GM10266 (cell line): ENCODE results near the gene AGBL1.

Source experiments
- DNase-seq: peaks from one replicate; pipeline ENCODE4 v3.0.0; 2012; ENCODE audit errors: extremely low spot score
- CTCF ChIP-seq: IDR thresholded peaks from 2 replicates; pipeline ENCODE4 v1.5.1; 2012; ENCODE audit warnings: mild to moderate bottlenecking, low read depth; ENCODE audit not compliant: control insufficient read depth, insufficient read depth; ENCODE audit errors: missing control alignments

AGBL1 gene

GRCh38 chr15:86973284-86973844 lies 893.7 kb downstream of the AGBL1 start:
- TF ChIP-seq CTCF: no peak
- no peak for DNase-seq

GRCh38 chr15:86988033-86988432 lies 908.4 kb downstream of the AGBL1 start:
- TF ChIP-seq CTCF: no peak
- DNase-seq: no peak

GRCh38 chr15:87021751-87022150 lies 942.1 kb downstream of the AGBL1 start:
- no peak for DNase-seq
- no peak for TF ChIP-seq CTCF

- DNase-seq: no peak
- no peak for TF ChIP-seq CTCF
These were observed 952.0 kb downstream of the AGBL1 start for GRCh38 chr15:87031540-87032230.

GRCh38 chr15:87032295-87032694 lies 952.6 kb downstream of the AGBL1 start:
- no peak for TF ChIP-seq CTCF
- DNase-seq: no peak

- no peak for DNase-seq
These were observed 953.4 kb downstream of the AGBL1 start for GRCh38 chr15:87033056-87033455.

More at GRCh38 chr15:87033056-87033455, 953.4 kb downstream of the AGBL1 start:
- TF ChIP-seq CTCF: no peak
